NCI-H2171 (cell line): ENCODE measurements around the gene ATP8A2.

Experiments
- DNase-seq: peaks from one replicate; lab custom pipeline; 2025; lab: John Stamatoyannopoulos, UW

ATP8A2 gene

DNA sequence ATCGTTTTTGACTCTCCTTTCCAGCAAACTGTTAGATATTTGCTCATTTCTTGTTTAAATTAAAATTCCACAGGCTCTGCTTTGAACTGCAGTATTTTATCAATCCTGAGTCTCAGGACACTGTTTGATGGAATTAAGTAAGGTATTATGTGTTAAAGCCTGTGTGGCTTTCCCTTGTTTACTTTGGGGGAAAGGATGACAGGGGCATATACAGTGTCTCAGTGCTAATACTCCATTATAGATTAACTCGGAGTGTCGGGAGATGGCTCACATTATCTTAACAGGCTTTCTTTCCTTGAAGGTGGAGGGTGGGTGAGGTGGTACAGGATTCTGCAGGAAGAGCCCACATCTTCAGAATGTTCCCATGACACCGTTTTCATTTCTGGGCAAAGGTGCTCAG lies 595.4 kb downstream of the ATP8A2 start:
- no peak for DNase-seq

DNA sequence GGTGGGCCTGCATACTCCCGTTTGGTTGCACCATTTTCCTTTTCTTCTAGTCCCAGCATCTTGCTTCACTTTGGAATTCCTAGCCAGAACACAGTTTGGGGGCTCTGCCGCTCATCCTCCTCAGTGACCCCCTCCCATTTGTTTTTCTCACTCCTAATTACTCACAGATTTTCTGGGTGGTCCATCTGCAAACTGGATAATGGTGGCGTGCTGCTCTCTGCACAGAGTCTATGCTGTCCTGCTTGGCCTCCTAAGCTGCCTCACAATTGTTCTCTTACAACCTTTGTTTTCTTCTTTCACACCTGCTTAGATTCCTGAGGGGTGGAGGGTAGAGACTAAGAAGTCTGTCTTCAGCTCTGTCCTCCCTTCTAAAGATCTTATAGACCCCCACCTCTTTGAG lies 599.3 kb downstream of the ATP8A2 start:
- DNase-seq, result no peak

GRCh38 chr13:25971459-25972145 lies 599.8 kb downstream of the ATP8A2 start:
- DNase-seq, result no peak

DNA sequence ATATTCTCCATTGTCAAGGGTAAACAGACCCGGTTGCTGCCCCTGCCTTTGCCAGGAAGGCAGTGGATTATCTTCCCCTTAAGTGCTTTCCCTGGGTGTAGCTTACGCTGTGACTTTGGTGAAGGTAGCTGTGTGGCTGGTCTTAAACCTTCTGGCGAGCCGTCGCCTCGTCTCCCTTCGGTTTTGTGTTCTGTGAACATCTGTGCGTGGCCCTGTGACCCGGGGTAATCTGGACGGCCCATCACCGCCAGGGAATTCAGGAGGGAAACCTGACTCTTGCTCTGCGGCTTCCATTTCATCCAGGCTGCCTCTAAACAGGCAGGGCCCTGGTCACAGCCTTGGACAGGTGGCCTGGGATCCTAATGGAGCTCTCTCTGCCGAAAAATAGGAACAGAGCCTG lies 601.3 kb downstream of the ATP8A2 start:
- peak; percentile 47 for DNase-seq

GRCh38 chr13:25973576-25973975 lies 601.8 kb downstream of the ATP8A2 start:
- DNase-seq, result no peak

DNA sequence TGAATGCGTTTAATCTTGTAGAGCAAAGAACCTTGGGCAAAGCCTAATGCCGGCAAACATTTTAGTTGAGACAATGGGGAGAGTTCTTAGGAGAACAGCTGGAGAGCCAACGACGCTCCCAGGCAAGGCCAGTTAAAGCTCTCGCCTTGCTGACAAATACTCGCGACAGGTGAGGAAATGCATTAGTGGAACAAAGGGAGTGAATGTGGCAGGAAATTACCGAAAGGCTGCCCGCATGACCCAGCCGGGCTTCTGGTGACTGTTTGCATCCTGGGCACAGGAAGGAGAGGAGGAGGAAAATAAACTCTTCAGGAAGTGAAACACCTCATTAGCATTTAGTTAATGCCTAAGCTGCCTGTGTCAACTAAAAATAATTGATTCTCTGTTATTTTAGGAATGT lies 605.4 kb downstream of the ATP8A2 start:
- DNase-seq, result no peak

GRCh38 chr13:25977671-25978070 lies 605.9 kb downstream of the ATP8A2 start:
- DNase-seq, result no peak

GRCh38 chr13:25978961-25979360 lies 607.2 kb downstream of the ATP8A2 start:
- DNase-seq, result no peak

DNA sequence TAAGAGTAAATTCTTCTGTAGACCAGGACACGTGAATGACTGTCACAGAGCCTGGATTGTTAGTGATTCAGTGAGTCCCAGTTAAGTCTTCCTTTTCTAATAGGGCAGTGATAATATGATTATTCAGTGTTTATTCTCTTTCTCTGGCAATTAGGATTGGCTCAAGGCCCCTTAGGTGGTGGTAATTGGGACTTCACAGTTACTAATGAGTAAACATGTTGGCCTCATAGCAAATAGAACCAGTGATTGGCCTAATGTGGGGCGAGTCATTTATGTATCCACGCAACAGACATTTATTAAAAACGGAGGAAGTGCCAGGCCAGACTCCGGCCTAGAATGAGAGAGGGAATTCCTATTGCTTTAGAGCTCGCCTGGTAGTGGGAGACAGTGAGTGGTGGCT lies 607.6 kb downstream of the ATP8A2 start:
- no peak for DNase-seq

DNA sequence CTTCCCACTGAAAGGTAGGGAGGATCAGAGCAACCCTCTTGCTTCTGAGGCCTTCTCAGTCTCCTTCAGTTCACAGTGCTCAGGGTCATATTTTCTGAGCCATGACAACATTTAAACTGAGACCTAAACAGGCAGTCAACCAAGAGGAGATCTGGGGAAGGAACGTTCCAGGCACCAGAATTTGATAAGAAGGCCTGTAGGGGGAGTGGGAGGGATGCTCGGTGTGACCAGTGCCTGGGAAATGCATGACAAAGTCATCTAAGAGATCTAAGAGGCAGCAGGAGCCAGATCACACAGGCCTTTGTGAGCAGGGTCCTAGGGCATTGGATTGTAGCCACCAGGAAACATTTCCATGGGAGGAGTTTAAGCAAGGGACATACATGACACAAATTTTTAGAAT lies 608.5 kb downstream of the ATP8A2 start:
- DNase-seq, result no peak

DNA sequence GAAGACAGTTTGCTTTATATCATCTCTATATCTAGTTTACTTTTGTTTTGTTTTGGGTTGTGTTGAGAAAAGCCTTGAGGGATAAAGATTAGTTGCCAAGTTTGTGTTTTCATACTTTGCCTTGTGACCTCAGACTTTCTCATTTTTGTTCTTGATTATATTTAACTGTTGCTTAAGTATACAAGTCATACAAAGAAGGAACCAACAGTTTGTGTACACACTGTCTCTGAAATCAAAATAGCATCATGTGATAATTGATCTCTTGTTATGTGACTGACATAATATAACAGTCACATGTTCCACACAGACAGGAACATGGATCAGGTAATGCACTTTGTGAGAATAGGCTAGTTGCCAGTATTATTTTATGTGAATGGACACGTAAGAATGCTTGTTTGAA lies 609.3 kb downstream of the ATP8A2 start:
- DNase-seq, result no peak

- no peak for DNase-seq
Observed at GRCh38 chr13:25982907-25983306, 611.1 kb downstream of the ATP8A2 start.

DNA sequence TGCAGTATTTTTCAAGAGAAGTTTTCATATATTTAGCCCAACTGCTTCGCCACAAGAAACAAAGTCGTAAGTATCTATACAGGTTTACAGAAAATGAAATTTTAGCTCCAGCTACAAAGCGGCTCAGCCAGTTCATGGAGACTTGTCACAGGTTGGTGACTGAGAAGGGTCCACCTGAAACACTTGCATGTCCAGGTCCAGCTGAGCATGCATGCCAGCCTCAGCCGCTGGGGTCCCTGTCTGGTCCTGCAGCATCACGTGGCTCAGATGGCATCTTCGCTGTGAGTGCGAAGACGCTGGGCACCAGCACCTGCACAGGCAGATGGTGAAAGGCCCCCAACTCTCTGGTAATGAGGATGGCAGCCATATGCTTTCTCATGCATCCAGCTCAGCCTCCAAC lies 616.2 kb downstream of the ATP8A2 start:
- peak; percentile 17 for DNase-seq

GRCh38 chr13:25988661-25989060 lies 616.9 kb downstream of the ATP8A2 start:
- no peak for DNase-seq

- no peak for DNase-seq
Observed at GRCh38 chr13:25990801-25991200, 619.0 kb downstream of the ATP8A2 start.

DNA sequence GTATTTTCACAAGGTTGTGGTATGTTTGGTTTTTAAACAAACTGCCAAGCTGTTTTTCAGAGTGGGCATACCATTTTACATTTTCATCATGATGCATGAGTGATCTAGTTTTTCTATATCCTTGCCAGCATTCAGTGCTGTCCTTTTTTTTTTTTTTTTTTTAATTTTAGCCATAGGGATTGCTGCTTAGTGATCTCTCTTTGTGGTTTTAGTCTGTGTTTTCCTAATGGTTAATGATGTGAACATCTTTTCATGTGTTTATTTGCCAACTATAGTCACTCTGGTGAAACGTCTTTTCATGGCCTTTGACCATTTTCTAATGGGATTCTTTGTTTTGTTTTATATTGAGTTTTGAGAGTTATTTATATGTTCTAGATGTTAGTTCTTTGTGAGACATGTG lies 620.3 kb downstream of the ATP8A2 start:
- no peak for DNase-seq

- no peak for DNase-seq
Observed at GRCh38 chr13:26007261-26008125, 635.7 kb downstream of the ATP8A2 start.

DNA sequence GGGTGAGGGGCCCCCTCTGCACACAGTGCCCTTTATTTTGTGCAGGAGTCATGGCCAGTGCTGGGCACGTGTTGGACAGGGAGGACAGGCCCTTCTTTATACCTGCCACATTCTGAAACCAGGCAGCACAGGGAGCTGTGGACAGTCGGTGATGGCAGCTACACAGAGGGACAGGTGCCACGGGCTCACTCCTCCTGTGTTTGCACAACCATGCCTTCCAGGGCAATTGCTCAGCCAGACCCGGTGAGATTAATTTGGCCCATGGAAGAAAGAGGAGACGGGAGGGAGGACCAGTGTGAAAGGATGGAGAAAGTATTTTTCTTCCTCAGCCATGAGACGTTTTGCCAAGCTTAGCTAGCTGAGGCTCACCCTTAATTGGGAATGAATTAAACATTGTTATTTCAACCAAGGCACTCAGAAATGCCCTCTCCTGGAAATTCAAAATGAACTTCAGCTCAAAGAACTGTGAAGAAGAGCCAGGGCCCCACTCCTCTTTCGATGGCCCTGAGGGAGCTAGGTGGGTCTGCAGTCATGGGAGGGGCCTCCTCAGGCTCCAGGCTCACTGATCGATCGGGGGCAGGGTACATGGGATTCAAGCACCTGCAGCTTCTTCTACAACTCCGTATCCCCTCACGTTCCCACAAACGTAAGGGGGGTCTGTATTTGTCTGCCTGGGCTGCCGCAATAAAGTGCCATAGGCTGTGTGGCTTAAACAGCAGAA lies 638.9 kb downstream of the ATP8A2 start:
- no peak for DNase-seq

- no peak for DNase-seq
Observed at GRCh38 chr13:26011208-26011573, 639.4 kb downstream of the ATP8A2 start.

DNA sequence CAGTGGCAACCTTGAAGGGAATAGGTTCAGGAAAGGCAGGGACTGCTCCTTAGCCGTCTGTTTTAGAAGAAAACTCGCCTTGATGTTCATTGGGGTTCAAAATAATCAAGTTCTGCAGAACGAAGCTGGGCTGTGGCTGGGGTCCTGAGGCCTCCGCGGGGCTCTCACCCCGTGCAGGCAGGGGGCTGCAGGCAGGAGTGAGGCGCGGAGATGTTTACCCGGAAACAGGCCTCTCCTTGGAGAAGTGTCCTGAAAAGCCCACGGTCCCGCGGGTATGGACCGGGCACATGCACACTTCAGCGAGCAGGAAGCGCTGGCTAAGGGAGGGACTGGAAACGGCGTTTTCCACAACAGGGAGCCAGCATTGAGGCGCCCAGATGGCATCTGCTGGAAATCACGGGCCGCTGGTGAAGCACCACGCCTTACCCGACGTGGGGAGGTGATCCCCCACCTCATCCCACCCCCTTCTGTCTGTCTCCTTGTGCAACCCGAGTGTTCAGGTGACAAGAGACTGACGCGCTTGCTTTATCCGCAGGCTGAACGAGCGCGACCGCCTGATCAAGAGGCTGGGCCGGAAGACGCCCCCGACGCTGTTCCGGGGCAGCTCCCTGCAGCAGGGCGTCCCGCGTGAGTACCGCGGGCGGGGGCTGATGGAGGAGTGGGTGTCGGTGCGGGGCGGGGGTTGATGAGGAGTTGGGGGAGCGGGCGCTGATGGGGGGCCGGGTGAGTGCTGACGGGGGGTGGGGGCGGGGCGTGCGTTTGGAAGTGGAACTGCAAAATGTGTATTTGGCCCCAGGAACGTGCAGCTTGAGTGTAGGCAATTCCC lies 640.4 kb downstream of the ATP8A2 start:
- no peak for DNase-seq

GRCh38 chr13:26012995-26013394 lies 641.2 kb downstream of the ATP8A2 start:
- no peak for DNase-seq
